GM19452 (cell line): Measurements from ENCODE around the gene LY6G6D.

Source experiments
- ATAC-seq: cut with Tn5 transposase; IDR thresholded peaks from one replicate; pipeline ENCODE4 v1.9.1; 2021; ENCODE audit not compliant: unreplicated experiment

Gene LY6G6D

GRCh38 chr6:31715022-31715958 lies at the start of gene LY6G6D:
Gene LY6G6D (plus strand): TSS chr6:31715348. CDS start chr6:31715356, 8 bp downstream.
- ATAC-seq: no peak

GRCh38 chr6:31665501-31666336 lies 49.4 kb upstream of the LY6G6D start, which contains the start of gene CSNK2B:
Gene CSNK2B (plus strand): TSS chr6:31666080. CDS start chr6:31666832, 752 bp downstream.
- peak; percentile 75 for ATAC-seq

- no peak for ATAC-seq
Measured at GRCh38 chr6:31666337-31666965, 48.7 kb upstream of the LY6G6D start.

GRCh38 chr6:31669676-31670075 lies 45.5 kb upstream of the LY6G6D start, which contains the start of gene LY6G5B:
Gene LY6G5B (plus strand): TSS chr6:31669976. CDS start chr6:31670951, 975 bp downstream.
- ATAC-seq: no peak

- no peak for ATAC-seq
Measured at GRCh38 chr6:31676322-31676903, 38.7 kb upstream of the LY6G6D start.

- no peak for ATAC-seq
Measured at GRCh38 chr6:31676904-31677303, 38.2 kb upstream of the LY6G6D start.

GRCh38 chr6:31677955-31678354 lies 37.2 kb upstream of the LY6G6D start:
- ATAC-seq: no peak

- ATAC-seq: no peak
Measured at GRCh38 chr6:31680226-31681134, 34.7 kb upstream of the LY6G6D start, which contains the start of gene LY6G5C. Gene LY6G5C (minus strand): TSS chr6:31681067. CDS start chr6:31680373, 694 bp downstream.

GRCh38 chr6:31681135-31681671 lies 33.9 kb upstream of the LY6G6D start:
- no peak for ATAC-seq

- ATAC-seq: no peak
Measured at GRCh38 chr6:31683591-31683990, 31.6 kb upstream of the LY6G6D start.

GRCh38 chr6:31686483-31686882 lies 28.7 kb upstream of the LY6G6D start:
- ATAC-seq: no peak

- ATAC-seq: no peak
Measured at GRCh38 chr6:31687321-31687720, 27.8 kb upstream of the LY6G6D start.

GRCh38 chr6:31687860-31688693 lies 27.1 kb upstream of the LY6G6D start:
- ATAC-seq: no peak

GRCh38 chr6:31689249-31690110 lies 25.7 kb upstream of the LY6G6D start:
- ATAC-seq: no peak

- no peak for ATAC-seq
Measured at GRCh38 chr6:31690231-31691077, 24.7 kb upstream of the LY6G6D start.

GRCh38 chr6:31691078-31691463 lies 24.1 kb upstream of the LY6G6D start:
- no peak for ATAC-seq
